Measurements from ENCODE around the gene ITGA8.

ITGA8 gene

DNA sequence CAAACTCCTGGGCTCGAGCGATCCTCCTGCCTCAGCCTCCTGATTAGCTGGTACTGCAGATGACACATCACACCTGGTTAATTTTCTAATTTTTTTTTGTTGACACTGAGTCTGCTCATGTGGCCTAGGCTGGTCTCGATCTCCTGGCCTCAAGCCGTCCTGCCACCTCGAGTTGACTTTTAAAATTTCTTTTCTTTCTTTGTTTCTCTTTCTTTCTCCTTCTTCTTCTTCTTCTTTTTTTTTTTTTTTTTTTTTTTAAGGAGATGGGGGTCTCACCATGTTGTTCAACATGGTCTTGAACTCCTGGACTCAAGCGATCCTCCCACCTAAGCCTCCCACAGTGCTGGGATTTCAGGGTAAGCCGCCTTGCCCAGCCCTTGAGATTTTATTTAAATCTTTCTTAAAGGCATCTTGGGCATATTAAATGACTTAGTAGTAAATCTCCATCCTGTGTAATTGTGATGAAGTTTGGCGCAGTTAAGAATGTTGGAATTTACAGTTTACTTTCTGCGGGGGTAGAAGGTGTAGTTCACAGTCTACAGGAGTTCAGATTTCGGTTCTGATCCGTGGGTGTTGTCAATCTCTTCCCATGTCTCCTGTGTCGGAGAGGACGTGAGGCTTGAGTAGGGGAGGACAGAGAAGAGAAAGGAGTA lies 1.0 kb upstream of the ITGA8 start:
- TF ChIP-seq, protein P1, sequence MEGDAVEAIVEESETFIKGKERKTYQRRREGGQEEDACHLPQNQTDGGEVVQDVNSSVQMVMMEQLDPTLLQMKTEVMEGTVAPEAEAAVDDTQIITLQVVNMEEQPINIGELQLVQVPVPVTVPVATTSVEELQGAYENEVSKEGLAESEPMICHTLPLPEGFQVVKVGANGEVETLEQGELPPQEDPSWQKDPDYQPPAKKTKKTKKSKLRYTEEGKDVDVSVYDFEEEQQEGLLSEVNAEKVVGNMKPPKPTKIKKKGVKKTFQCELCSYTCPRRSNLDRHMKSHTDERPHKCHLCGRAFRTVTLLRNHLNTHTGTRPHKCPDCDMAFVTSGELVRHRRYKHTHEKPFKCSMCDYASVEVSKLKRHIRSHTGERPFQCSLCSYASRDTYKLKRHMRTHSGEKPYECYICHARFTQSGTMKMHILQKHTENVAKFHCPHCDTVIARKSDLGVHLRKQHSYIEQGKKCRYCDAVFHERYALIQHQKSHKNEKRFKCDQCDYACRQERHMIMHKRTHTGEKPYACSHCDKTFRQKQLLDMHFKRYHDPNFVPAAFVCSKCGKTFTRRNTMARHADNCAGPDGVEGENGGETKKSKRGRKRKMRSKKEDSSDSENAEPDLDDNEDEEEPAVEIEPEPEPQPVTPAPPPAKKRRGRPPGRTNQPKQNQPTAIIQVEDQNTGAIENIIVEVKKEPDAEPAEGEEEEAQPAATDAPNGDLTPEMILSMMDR (IDR thresholded peaks at IDR 0.05; ENCODE audit: low read depth, low read length), result no peak
- no peak for TF ChIP-seq EZH2phosphoT487 (IDR thresholded peaks at IDR 0.05; ENCODE audit: low read depth)
- Histone ChIP-seq H3K27ac (ENCODE audit: low read length) (no peak overlapping the region), H3K36me3 (replicated peaks; ENCODE audit: low read depth, low read length) (no peaks in the 10 kb centered on the region), H4K20me1 (ENCODE audit: insufficient read depth, low read length) (no peaks in the 10 kb centered on the region), H3K4me1 (ENCODE audit: low read length) (no peaks in the 10 kb centered on the region), H3K4me2 (ENCODE audit: low read length) (no peak overlapping the region), H3K9ac (ENCODE audit: low read length) (no peak overlapping the region), H3K4me3 (ENCODE audit: low read length) (no peak overlapping the region), H3K27me3 (ENCODE audit: low read depth, low read length) (no peaks in the 10 kb centered on the region), H3K79me2 (ENCODE audit: low read length) (no peaks in the 10 kb centered on the region), H2AFZ (ENCODE audit: low read depth, low read length) (no peak overlapping the region), H3K9me3 (ENCODE audit: insufficient read depth, low read length) (no peaks in the 10 kb centered on the region)

DNA sequence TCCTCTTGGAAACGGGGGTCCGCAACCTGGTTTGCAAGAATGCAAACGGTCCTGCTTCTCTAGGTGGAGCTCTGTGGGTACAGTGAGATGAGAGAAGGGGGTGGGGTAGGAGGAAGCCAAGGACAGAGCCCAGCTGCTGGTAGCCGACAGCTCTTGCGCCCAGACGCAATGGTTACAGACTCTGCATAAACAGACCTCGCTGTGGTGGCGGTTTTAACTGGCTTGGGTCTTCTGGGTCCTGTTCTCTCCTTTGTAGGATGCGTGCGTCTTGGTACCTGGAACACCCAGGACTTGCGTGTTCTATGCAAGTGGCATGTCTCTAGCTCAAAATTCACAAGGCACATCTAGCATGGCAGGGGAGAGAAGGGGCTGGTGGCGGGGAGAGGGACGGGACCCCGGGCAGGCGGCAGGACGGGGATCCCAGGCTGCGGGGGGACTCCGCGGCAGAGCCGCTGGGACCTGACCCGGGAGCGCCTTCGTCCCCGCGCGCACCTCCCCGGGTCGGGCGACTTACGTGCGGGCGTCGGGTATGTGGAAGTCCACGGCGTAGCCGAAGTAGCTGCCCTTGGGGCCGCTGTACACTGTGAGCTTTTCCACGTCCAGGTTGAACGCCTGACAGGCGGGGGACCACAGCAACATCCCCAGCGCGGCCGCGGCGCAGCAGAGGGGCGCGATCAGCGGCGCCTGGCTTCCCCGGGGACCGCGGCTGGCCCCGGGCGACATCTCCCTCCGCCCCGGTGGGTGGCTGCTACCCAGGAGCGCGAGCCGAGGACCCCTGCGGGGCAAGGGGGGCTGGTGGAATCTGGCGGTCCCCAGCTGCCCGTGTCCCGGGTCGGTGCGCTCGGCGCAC lies 448 bp downstream of the ITGA8 start:
- Histone ChIP-seq H4K20me1 (ENCODE audit: insufficient read depth, low read length) (no peaks in the 10 kb centered on the region), H3K79me2 (ENCODE audit: low read length) (no peaks in the 10 kb centered on the region), H3K9me3 (ENCODE audit: insufficient read depth, low read length) (no peaks in the 10 kb centered on the region), H3K27me3 (ENCODE audit: low read depth, low read length) (no peaks in the 10 kb centered on the region), H3K4me1 (ENCODE audit: low read length) (no peaks in the 10 kb centered on the region), H3K27ac (ENCODE audit: low read length) (no peak overlapping the region), H3K9ac (ENCODE audit: low read length) (no peak overlapping the region), H3K4me3 (ENCODE audit: low read length) (no peak overlapping the region), H3K36me3 (replicated peaks; ENCODE audit: low read depth, low read length) (no peaks in the 10 kb centered on the region), H3K4me2 (ENCODE audit: low read length) (no peak overlapping the region), H2AFZ (ENCODE audit: low read depth, low read length) (no peak overlapping the region)
- TF ChIP-seq EZH2phosphoT487 (IDR thresholded peaks at IDR 0.05; ENCODE audit: low read depth), result no peak
- TF ChIP-seq, protein P1 (IDR thresholded peaks at IDR 0.05; ENCODE audit: low read depth, low read length), result no peak

DNA sequence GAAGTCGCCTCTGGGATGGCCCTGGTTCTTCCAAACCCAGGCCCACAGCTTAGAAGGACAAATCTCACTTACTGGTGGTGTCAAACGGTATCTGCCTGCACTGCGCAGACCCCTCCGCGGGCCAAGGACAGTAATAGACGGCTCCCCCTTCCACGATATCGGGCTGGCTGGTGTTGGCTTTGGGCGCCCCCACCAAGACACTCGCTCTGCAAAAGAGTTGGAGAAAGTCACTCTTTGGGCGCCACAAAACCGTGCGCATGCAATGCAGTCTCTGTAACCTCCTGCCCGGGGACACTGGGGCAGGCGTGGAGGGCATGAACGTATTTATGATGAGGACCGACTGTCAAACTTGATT lies 1.1 kb downstream of the ITGA8 start:
- Histone ChIP-seq H3K79me2 (ENCODE audit: low read length) (no peaks in the 10 kb centered on the region), H3K9ac (ENCODE audit: low read length) (no peak overlapping the region), H3K27ac (ENCODE audit: low read length) (no peak overlapping the region), H3K4me3 (ENCODE audit: low read length) (no peak overlapping the region), H4K20me1 (ENCODE audit: insufficient read depth, low read length) (no peaks in the 10 kb centered on the region), H3K36me3 (replicated peaks; ENCODE audit: low read depth, low read length) (no peaks in the 10 kb centered on the region), H3K4me1 (ENCODE audit: low read length) (no peaks in the 10 kb centered on the region), H2AFZ (ENCODE audit: low read depth, low read length) (no peak overlapping the region), H3K27me3 (ENCODE audit: low read depth, low read length) (no peaks in the 10 kb centered on the region), H3K9me3 (ENCODE audit: insufficient read depth, low read length) (no peaks in the 10 kb centered on the region), H3K4me2 (ENCODE audit: low read length) (no peak overlapping the region)
- no peak for TF ChIP-seq EZH2phosphoT487 (IDR thresholded peaks at IDR 0.05; ENCODE audit: low read depth)
- TF ChIP-seq, protein P1 (IDR thresholded peaks at IDR 0.05; ENCODE audit: low read depth, low read length), result no peak

- no peak for TF ChIP-seq EZH2phosphoT487 (IDR thresholded peaks at IDR 0.05; ENCODE audit: low read depth)
- TF ChIP-seq, protein P1 (IDR thresholded peaks at IDR 0.05; ENCODE audit: low read depth, low read length), result peak; percentile 27
- H3K27ac ChIP-seq (ENCODE audit: low read length), result no peak overlapping the region
- H3K36me3 ChIP-seq (replicated peaks; ENCODE audit: low read depth, low read length), result no peaks in the 10 kb centered on the region
- no peak overlapping the region for H2AFZ ChIP-seq (ENCODE audit: low read depth, low read length)
- H3K79me2 ChIP-seq (ENCODE audit: low read length), result no peaks in the 10 kb centered on the region
- no peaks in the 10 kb centered on the region for H3K4me1 ChIP-seq (ENCODE audit: low read length)
- no peak overlapping the region for H3K4me3 ChIP-seq (ENCODE audit: low read length)
- H3K9me3 ChIP-seq (ENCODE audit: insufficient read depth, low read length), result no peaks in the 10 kb centered on the region
- no peaks in the 10 kb centered on the region for H4K20me1 ChIP-seq (ENCODE audit: insufficient read depth, low read length)
- H3K27me3 ChIP-seq (ENCODE audit: low read depth, low read length), result no peaks in the 10 kb centered on the region
- H3K4me2 ChIP-seq (ENCODE audit: low read length), result no peak overlapping the region
- H3K9ac ChIP-seq (ENCODE audit: low read length), result no peak overlapping the region
Observed at GRCh38 chr10:15715619-15716227, 4.0 kb downstream of the ITGA8 start.
